ENCODE results near the gene NEUROD6.

DNA sequence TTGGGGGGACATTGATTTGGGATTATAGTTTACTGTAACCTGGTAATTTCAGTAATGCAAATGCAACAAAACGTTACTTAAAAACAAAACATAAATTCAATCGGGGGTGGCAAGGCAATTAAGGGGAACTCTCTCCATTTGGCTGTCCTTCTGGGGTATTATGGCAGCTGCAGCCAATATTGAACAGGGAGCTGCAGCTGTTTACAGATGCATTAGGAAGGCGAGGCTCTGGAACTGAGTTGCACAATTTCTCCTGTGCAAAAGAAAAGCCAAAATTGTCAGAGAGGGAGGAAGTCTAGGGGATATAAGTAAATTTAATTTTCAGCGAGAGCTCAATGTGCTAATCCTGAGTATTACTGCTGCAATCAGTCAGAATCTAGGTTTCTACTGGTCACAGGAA, 36.1 kb downstream of the NEUROD6 start:
- no peak for TF ChIP-seq POLR2A (IDR thresholded peaks at IDR 0.05; ENCODE audit: low read depth)
- no peak for TF ChIP-seq CTCF (IDR thresholded peaks at IDR 0.05)
- no peak for TF ChIP-seq POLR2AphosphoS5 (IDR thresholded peaks at IDR 0.05)
- no peak for TF ChIP-seq EP300 (IDR thresholded peaks at IDR 0.05)
